ENCODE measurements around the gene TRPM2. TPM values are rescaled to one million over a fixed set of nuclear protein-coding genes. Genes with fewer than 3 reads are reported as not detected.

TRPM2 gene
- total and polyA plus RNA-seq, 2 of the 8 experiments (the other 6 are each of a cell fraction or from before 2014, with no cell fraction given): 0.27 to 0.28 TPM

GRCh38 chr21:44480200-44481053 is 127.0 kb downstream of the TRPM2 start (continued):
- TF ChIP-seq EZH2 (IDR thresholded peaks at IDR 0.05; ENCODE audit: low read depth, low read length, severe bottlenecking): no peak
- no peak for TF ChIP-seq CBX5 (IDR thresholded peaks at IDR 0.05; ENCODE audit: low read depth, low read length)
- no peak for TF ChIP-seq FOSL1 (IDR thresholded peaks at IDR 0.05; ENCODE audit: insufficient read depth, low read depth, low read length)
- no peak for TF ChIP-seq TAF7 (optimal IDR thresholded peaks at IDR 0.05; ENCODE audit: borderline replicate concordance, low read depth, low read length)
- no peak for TF ChIP-seq CHD1 (IDR thresholded peaks at IDR 0.05; ENCODE audit: low read depth, low read length)
- no peak for TF ChIP-seq ATF3 (IDR thresholded peaks at IDR 0.05; ENCODE audit: insufficient read depth, low read depth, low read length)
- TF ChIP-seq MAFK (IDR thresholded peaks at IDR 0.05; ENCODE audit: low read depth, low read length): no peak
- TF ChIP-seq TBP (IDR thresholded peaks at IDR 0.05; ENCODE audit: low read depth, low read length): no peak

Measured in H1 (cell line).